Endothelial cell (in vitro differentiated cells): ENCODE results near the gene BABAM2. TPM values are rescaled to one million over a fixed set of nuclear protein-coding genes. Genes with fewer than 3 reads are reported as not detected.

ENCODE experiments used
- DNase-seq: peaks from one replicate; pipeline ENCODE4 v3.0.0; 2021; ENCODE audit warnings: low spot score
- H3K27ac Mint-ChIP-seq: one replicate; pipeline ENCODE4 v1.8.0; 2021; ENCODE audit warnings: mixed read lengths, inconsistent platforms; ENCODE audit not compliant: unreplicated experiment
- H3K27me3 Mint-ChIP-seq: one replicate; pipeline ENCODE4 v1.8.0; 2021; ENCODE audit warnings: mild to moderate bottlenecking, moderate library complexity, mixed read lengths, inconsistent platforms; ENCODE audit not compliant: unreplicated experiment
- H3K36me3 Mint-ChIP-seq: one replicate; pipeline ENCODE4 v1.8.0; 2021; ENCODE audit warnings: mild to moderate bottlenecking, low read depth, mixed read lengths, inconsistent platforms; ENCODE audit not compliant: unreplicated experiment
- H3K4me1 Mint-ChIP-seq: one replicate; pipeline ENCODE4 v1.8.0; 2021; ENCODE audit warnings: mild to moderate bottlenecking, mixed read lengths, inconsistent platforms; ENCODE audit not compliant: unreplicated experiment
- H3K4me3 Mint-ChIP-seq: one replicate; pipeline ENCODE4 v1.8.0; 2021; ENCODE audit warnings: mild to moderate bottlenecking, mixed read lengths, inconsistent platforms; ENCODE audit not compliant: unreplicated experiment
- H3K9me3 Mint-ChIP-seq: one replicate; pipeline ENCODE4 v1.8.0; 2021; ENCODE audit warnings: mixed read lengths, inconsistent platforms; ENCODE audit not compliant: unreplicated experiment
- total RNA-seq: library from RNA; stranded (reverse); fragmentation: NEBNext Ultra II Directional; extraction: Animal tissue kit (Norgen Biotek cat#: 25700); gene quantifications from one replicate; pipeline ENCODE4 v1.2.1, GENCODE V29; 2021; ENCODE audit not compliant: unreplicated experiment
- TF ChIP-seq, protein P1 (sequence below): fragments of 200-600 bp; sonication (generic); IDR thresholded peaks from one replicate; pipeline ENCODE4 v1.5.0; 2021; ENCODE audit warnings: antibody characterized with exemption; ENCODE audit not compliant: unreplicated experiment

Gene BABAM2
- total RNA-seq, 1 donor from 2014 or later, result 40.2 TPM

DNA sequence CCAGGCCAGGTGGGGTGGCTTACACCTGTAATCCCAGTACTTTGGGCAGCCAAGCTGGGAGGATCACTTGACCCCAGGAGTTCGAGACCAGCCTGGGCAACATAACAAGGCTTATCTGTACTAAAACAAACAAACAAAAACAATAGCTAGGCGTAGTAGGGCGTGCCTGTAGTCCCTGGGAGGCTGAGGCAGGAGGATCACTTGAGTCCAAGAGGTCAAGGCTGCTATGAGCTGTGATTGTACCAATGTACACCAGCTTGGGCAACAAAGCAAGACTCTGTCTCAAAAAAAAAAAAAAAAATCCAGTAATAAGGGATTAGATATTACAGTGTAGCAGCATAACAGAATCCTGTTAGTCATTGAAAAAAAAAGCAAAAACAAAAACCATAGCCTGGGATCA lies 279.0 kb downstream of the BABAM2 start:
- no peaks in the 10 kb centered on the region for H3K36me3 Mint-ChIP-seq
- no peaks in the 10 kb centered on the region for H3K9me3 Mint-ChIP-seq
- DNase-seq, result no peak
- peaks cover 13% of the 10 kb centered on the region for H3K4me1 Mint-ChIP-seq
- TF ChIP-seq, protein P1, sequence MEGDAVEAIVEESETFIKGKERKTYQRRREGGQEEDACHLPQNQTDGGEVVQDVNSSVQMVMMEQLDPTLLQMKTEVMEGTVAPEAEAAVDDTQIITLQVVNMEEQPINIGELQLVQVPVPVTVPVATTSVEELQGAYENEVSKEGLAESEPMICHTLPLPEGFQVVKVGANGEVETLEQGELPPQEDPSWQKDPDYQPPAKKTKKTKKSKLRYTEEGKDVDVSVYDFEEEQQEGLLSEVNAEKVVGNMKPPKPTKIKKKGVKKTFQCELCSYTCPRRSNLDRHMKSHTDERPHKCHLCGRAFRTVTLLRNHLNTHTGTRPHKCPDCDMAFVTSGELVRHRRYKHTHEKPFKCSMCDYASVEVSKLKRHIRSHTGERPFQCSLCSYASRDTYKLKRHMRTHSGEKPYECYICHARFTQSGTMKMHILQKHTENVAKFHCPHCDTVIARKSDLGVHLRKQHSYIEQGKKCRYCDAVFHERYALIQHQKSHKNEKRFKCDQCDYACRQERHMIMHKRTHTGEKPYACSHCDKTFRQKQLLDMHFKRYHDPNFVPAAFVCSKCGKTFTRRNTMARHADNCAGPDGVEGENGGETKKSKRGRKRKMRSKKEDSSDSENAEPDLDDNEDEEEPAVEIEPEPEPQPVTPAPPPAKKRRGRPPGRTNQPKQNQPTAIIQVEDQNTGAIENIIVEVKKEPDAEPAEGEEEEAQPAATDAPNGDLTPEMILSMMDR, result no peak
- H3K27ac Mint-ChIP-seq, result no peak overlapping the region
- peaks cover 2% of the 10 kb centered on the region for H3K27me3 Mint-ChIP-seq
- H3K4me3 Mint-ChIP-seq, result no peak overlapping the region

DNA sequence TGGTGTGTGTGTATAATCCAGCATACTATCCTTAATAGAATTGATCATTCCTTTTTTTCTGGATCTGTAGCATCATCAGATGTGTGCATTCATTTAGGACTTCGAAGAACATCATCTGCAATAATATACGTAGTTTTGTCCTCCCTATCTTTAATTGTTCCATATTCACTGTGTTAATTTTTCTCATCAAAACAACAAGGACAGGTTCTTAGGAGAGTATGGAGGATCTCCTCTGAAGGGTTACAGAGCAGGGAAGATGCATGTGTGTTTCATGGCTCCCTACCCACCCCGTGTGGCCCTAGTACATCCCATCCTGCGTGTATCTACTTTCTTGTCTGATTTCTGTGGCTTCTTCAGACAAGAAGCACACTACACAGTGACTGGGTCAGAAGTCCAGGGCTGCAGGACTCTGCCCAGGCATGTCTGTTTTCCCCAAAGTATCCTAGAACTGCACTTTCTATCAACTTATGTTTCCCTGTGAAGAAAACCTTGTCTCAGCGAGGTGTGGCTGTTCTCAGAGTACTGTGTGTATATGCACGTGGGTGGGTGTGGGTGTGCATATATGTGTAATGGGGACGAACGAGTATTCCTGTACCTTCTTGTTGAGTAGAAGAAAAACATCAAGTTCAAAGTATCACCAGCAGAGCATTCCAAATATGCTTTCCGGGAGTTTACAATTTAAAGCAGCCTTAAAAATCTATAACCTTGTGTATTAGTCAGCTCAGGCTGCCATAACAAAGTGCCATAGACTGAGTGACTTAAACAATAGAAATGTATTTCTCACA lies 281.8 kb downstream of the BABAM2 start:
- Mint-ChIP-seq H3K4me3 (no peak overlapping the region), H3K36me3 (no peaks in the 10 kb centered on the region), H3K4me1 (peaks cover 13% of the 10 kb centered on the region), H3K27me3 (peaks cover 2% of the 10 kb centered on the region), H3K9me3 (peaks cover 5% of the 10 kb centered on the region), H3K27ac (no peak overlapping the region)
- TF ChIP-seq, protein P1, result no peak
- no peak for DNase-seq

- Mint-ChIP-seq H3K27ac (no peak overlapping the region), H3K4me1 (peaks cover 13% of the 10 kb centered on the region), H3K9me3 (peaks cover 8% of the 10 kb centered on the region), H3K4me3 (no peak overlapping the region), H3K36me3 (no peaks in the 10 kb centered on the region), H3K27me3 (peaks cover 2% of the 10 kb centered on the region)
- TF ChIP-seq, protein P1, result no peak
- DNase-seq, result no peak
Measured at GRCh38 chr2:28173377-28173776, 282.8 kb downstream of the BABAM2 start.

DNA sequence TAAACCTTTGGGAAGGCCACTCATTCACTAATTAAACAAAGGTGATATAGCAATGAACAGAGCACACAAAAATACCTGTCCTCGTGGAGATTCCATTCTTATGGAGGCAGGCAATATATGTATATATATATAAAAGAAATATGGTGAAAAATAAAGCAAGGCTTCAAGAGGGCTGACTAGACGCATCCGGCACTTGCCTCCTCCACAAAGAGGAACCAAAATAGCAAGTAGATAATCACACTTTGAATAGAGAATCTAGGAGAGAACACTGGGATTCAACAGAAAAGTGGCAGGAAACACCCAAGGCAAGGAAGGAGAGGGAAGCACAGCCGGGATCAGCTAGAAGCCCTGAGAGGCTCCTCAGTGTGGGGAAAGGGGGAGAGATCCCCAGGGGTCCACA lies 283.7 kb downstream of the BABAM2 start:
- Mint-ChIP-seq H3K9me3 (peaks cover 8% of the 10 kb centered on the region), H3K36me3 (no peaks in the 10 kb centered on the region), H3K27ac (no peak overlapping the region), H3K27me3 (peaks cover 2% of the 10 kb centered on the region), H3K4me1 (peaks cover 13% of the 10 kb centered on the region), H3K4me3 (no peak overlapping the region)
- DNase-seq, result no peak
- TF ChIP-seq, protein P1, result no peak

DNA sequence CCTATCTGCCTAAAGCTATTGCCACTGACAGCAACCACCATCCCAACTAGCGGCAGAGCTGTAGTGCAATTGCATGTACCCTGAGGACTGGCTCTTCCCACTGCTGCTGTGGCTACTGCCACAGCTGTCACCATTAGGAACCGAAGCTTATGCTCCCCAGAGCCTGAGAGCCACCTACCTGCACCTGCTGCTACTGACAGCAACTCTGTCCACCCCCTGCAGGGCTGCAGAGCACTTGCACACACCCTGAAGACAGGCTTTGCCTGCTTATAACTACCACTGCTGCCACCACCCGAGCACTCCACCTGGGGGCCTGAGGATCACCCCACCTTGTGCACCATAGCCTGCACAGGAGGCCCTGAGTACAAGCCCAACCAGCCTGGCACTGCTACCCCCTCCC lies 284.5 kb downstream of the BABAM2 start:
- DNase-seq, result no peak

More for the DNA sequence above, 284.5 kb downstream of the BABAM2 start:
- Mint-ChIP-seq H3K27me3 (peaks cover 2% of the 10 kb centered on the region), H3K36me3 (no peaks in the 10 kb centered on the region), H3K9me3 (peaks cover 8% of the 10 kb centered on the region), H3K4me1 (peaks cover 13% of the 10 kb centered on the region), H3K27ac (no peak overlapping the region), H3K4me3 (no peak overlapping the region)
- TF ChIP-seq, protein P1, result no peak
